ENCODE measurements around the gene ROPN1L. TPM values are rescaled to one million over a fixed set of nuclear protein-coding genes. Genes with fewer than 3 reads are reported as not detected.
"Not testable (repeated sequence)": the region's sequence is repeated elsewhere in the genome, so short reads cannot be mapped to it uniquely, and the experiment has no call there.

Gene ROPN1L
- total RNA-seq, 4 donors from 2014 or later, result 0.71 to 4.0 (median 1.0) TPM; not detected in 1

GRCh38 chr5:10489810-10490426 is 48.2 kb downstream of the ROPN1L start:
- no peak overlapping the region for H3K4me3 ChIP-seq (ENCODE audit: low read depth, poor library complexity, severe bottlenecking)
- WGBS, 2 donors, result 32 to 40% methylated on average over 8 of the region's 8 CpGs
- intact Hi-C loops (cut with DNase I; ENCODE audit: low total_unique reads), result no loop called here
- no peak for TF ChIP-seq CTCF (IDR thresholded peaks at IDR 0.05)
- DNase-seq (ENCODE audit: low spot score in 2 of 2), result no peak

GRCh38 chr5:10490927-10491672 is 49.4 kb downstream of the ROPN1L start:
- TF ChIP-seq CTCF (IDR thresholded peaks at IDR 0.05) (no peak), POLR2A (IDR thresholded peaks at IDR 0.05) (no peak)
- WGBS, 2 donors, result 82 to 85% methylated on average over 14 of the region's 14 CpGs
- intact Hi-C loops (cut with DNase I; ENCODE audit: low total_unique reads), result no loop called here
- H3K4me3 ChIP-seq (ENCODE audit: low read depth, poor library complexity, severe bottlenecking), result no peak overlapping the region
- DNase-seq (ENCODE audit: low spot score in 2 of 2), result no peak

GRCh38 chr5:10491673-10492026 is 50.0 kb downstream of the ROPN1L start:
- 84 to 90% methylated on average over 9 of the region's 9 CpGs for WGBS, 2 donors
- DNase-seq (ENCODE audit: low spot score in 2 of 2), result no peak
- intact Hi-C loops (cut with DNase I; ENCODE audit: low total_unique reads), result no loop called here
- H3K4me3 ChIP-seq (ENCODE audit: low read depth, poor library complexity, severe bottlenecking), result no peak overlapping the region
- TF ChIP-seq CTCF (IDR thresholded peaks at IDR 0.05) (no peak), POLR2A (IDR thresholded peaks at IDR 0.05) (no peak)

GRCh38 chr5:10493884-10494283 is 52.2 kb downstream of the ROPN1L start:
- TF ChIP-seq POLR2A (IDR thresholded peaks at IDR 0.05), result no peak
- 87 to 90% methylated on average over 4 of the region's 4 CpGs for WGBS, 2 donors
- no peak overlapping the region for H3K4me3 ChIP-seq (ENCODE audit: low read depth, poor library complexity, severe bottlenecking)
- intact Hi-C loops (cut with DNase I; ENCODE audit: low total_unique reads), result no loop called here
- DNase-seq (ENCODE audit: low spot score in 2 of 2), result no peak

GRCh38 chr5:10494497-10494896 is 52.8 kb downstream of the ROPN1L start:
- WGBS, 2 donors, result 95% methylated on average over 6 of the region's 6 CpGs
- intact Hi-C loops (cut with DNase I; ENCODE audit: low total_unique reads); DNase-seq (ENCODE audit: low spot score in 2 of 2); H3K4me3 ChIP-seq (ENCODE audit: low read depth, poor library complexity, severe bottlenecking): not testable (repeated sequence)

GRCh38 chr5:10497554-10497953 is 55.9 kb downstream of the ROPN1L start:
- intact Hi-C loops (cut with DNase I; ENCODE audit: low total_unique reads), result no loop called here
- TF ChIP-seq CTCF (IDR thresholded peaks at IDR 0.05), result no peak
- TF ChIP-seq POLR2A (IDR thresholded peaks at IDR 0.05), result no peak
- WGBS, 2 donors, result 81 to 85% methylated on average over 5 of the region's 5 CpGs

GRCh38 chr5:10498350-10498749 is 56.7 kb downstream of the ROPN1L start:
- DNase-seq (ENCODE audit: low spot score in 2 of 2), result no peak
- 76 to 82% methylated on average over 6 of the region's 6 CpGs for WGBS, 2 donors
- no peak overlapping the region for H3K4me3 ChIP-seq (ENCODE audit: low read depth, poor library complexity, severe bottlenecking)
- intact Hi-C loops (cut with DNase I; ENCODE audit: low total_unique reads), result no loop called here
- TF ChIP-seq POLR2A (IDR thresholded peaks at IDR 0.05) (no peak), CTCF (IDR thresholded peaks at IDR 0.05) (no peak)

More at GRCh38 chr5:10497554-10497953, 55.9 kb downstream of the ROPN1L start:
- DNase-seq (ENCODE audit: low spot score in 2 of 2), result no peak
- no peak overlapping the region for H3K4me3 ChIP-seq (ENCODE audit: low read depth, poor library complexity, severe bottlenecking)

Measured in lower leg skin (tissue), 4 donors.